Panc1 (cell line): ENCODE data around the gene NCS1. TPM values are rescaled to one million over a fixed set of nuclear protein-coding genes. Genes with fewer than 3 reads are reported as not detected.

ENCODE experiments used
- ATAC-seq: fragments of 200-7000 bp; cut with Tn5 transposase; 2 replicates; pipeline ENCODE4 v1.9.1; 2020; ENCODE audit warnings: mild to moderate bottlenecking, moderate library complexity
- BruUV-seq: library from RNA; stranded (reverse); fragments of 400-500 nt; replicated peaks from 2 replicates; lab custom pipeline; 2021; lab: Mats Ljungman, UMichigan
- CTCF ChIA-PET: fragments of 300-600 bp; sonication (Branson Sonifier 250); formaldehyde crosslinking; loops from one replicate; lab custom pipeline; 2022; ENCODE audit warnings: antibody characterized with exemption; lab: Charles Lee
- POLR2A ChIA-PET: fragments of 300-600 bp; sonication (Branson Sonifier 250); formaldehyde crosslinking; loops from one replicate; lab custom pipeline; 2022; ENCODE audit warnings: antibody characterized with exemption; lab: Charles Lee
- DNase-seq: peaks from one replicate; pipeline ENCODE4 v3.0.0-alpha.2; 2010; ENCODE audit warnings: low read depth, low spot score
- H3K27ac ChIP-seq: 2 replicates; pipeline ENCODE4 v1.5.1; 2011; ENCODE audit warnings: mild to moderate bottlenecking, low read length, inconsistent platforms
- H3K27me3 ChIP-seq: fragments of 200-500 bp; sonication (Bioruptor generic); 2 replicates; pipeline ENCODE4 v1.6.0; 2014; ENCODE audit warnings: low read length, inconsistent platforms; ENCODE audit not compliant: control insufficient read depth, insufficient read depth
- H3K36me3 ChIP-seq: fragments of 200-500 bp; sonication (Bioruptor generic); 2 replicates; pipeline ENCODE4 v1.5.1; 2014; ENCODE audit warnings: inconsistent platforms, mild to moderate bottlenecking, low read length, moderate library complexity; ENCODE audit not compliant: control insufficient read depth, insufficient read depth
- H3K4me1 ChIP-seq: 2 replicates; pipeline ENCODE4 v1.5.1; 2011; ENCODE audit warnings: inconsistent platforms, mild to moderate bottlenecking, low read length, moderate library complexity; ENCODE audit not compliant: control insufficient read depth, insufficient read depth
- H3K4me3 ChIP-seq, 2 experiments: 2 replicates each; pipeline ENCODE4 v1.5.1; 2011 to 2012; ENCODE audit warnings: low read depth in 2 of 2, low read length in 2 of 2, mild to moderate bottlenecking in 2 of 2, inconsistent platforms in 1 of 2, moderate library complexity in 1 of 2
- H3K9me3 ChIP-seq: fragments of 200-500 bp; sonication (Bioruptor generic); 2 replicates; pipeline ENCODE4 v1.5.1; 2014; ENCODE audit warnings: low read depth, mild to moderate bottlenecking, inconsistent platforms, low read length, moderate library complexity; ENCODE audit not compliant: control insufficient read depth, insufficient read depth
- POLR2AphosphoS5 ChIP-seq: IDR thresholded peaks from 2 replicates; pipeline ENCODE4 v1.6.1; 2012; ENCODE audit warnings: mild to moderate bottlenecking, low read depth, low read length, moderate library complexity
- SIN3A ChIP-seq: IDR thresholded peaks from 2 replicates; pipeline ENCODE4 v1.6.1; 2012; ENCODE audit warnings: low read depth, mild to moderate bottlenecking, low read length, moderate library complexity, borderline replicate concordance; ENCODE audit not compliant: insufficient read depth
- TCF7L2 ChIP-seq: IDR thresholded peaks from 2 replicates; pipeline ENCODE4 v1.6.1; 2011; ENCODE audit warnings: mild to moderate bottlenecking, low read depth, low read length, inconsistent platforms
- in situ Hi-C: cut with HindIII; loops from 2 replicates; pipeline ENCODE4 v1.10.0; 2016; ENCODE audit warnings: low sequenced_read_pairs, low pct_unique_long_range_greater_than_20kb
- intact Hi-C: fragments of 100-400 bp; cut with micrococcal nuclease; formaldehyde crosslinking; loops from one replicate; pipeline ENCODE4 v1.10.0; 2022; ENCODE audit not compliant: unreplicated experiment
- total RNA-seq: library from RNA; stranded (reverse); gene quantifications from one replicate; pipeline ENCODE4 v1.2.1, GENCODE V29; 2021; ENCODE audit not compliant: unreplicated experiment
- TF ChIP-seq, protein P1 (sequence below), 2 experiments: IDR thresholded peaks; 2 replicates each; pipeline ENCODE4 v1.6.1; 2011 to 2012; ENCODE audit warnings: low read depth in 2 of 2, control low read depth in 1 of 2, low read length in 1 of 2, mild to moderate bottlenecking in 1 of 2, moderate library complexity in 1 of 2; ENCODE audit not compliant: insufficient read depth in 1 of 2
- TF ChIP-seq, protein P2 (sequence below): fragments of 450-650 bp; IDR thresholded peaks from 2 replicates; pipeline ENCODE4 v1.5.1; 2017; ENCODE audit warnings: mild to moderate bottlenecking

Gene NCS1
- total RNA-seq, 1 experiment from 2014 or later: 31.6 TPM

DNA sequence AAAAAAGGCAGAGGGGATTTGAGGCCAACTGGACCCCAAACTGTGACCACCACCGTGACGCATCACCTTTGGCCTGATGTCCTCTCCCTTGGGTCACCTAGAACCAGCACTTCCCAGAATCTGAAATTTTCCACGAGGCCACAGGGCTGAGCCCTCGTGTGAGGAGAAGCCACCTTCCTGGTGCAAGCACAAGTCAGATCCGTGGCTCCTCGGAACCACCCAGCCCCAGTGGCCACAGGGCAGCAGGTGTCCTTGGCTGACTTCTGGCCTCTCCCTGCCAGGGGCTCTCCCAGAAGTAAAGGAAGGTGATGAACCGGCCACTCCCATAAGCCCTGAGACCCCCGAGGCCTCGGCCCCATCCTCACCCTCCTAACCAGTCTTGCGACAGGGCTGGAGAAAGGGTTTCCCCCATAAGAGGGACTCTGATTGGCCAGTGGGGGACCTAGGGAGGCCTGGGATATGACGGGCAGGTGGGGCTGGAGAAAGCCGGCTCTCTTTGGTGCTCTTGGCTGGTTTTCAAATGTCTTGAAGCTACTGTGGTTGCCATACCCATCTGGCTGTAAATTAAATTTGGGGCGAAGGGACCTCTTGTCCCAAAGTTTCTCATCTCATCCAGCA is 72.5 kb downstream of the NCS1 start:
- no TSS peak for BruUV-seq
- H3K4me1 ChIP-seq: no peaks in the 10 kb centered on the region
- H3K27ac ChIP-seq: no peak overlapping the region
- no peaks in the 10 kb centered on the region; the same call in 1 of the 2 replicates for H3K27me3 ChIP-seq
- no peak overlapping the region for H3K4me3 ChIP-seq
- intact Hi-C loops (loop anchor here (5.0 to 10.0 kb wide), 2 partner anchors 137 to 170 kb away; no protein-coding TSS in a partner anchor), in situ Hi-C loops (no loop called here)
- ATAC-seq: no peak
- DNase-seq: no peak
- CTCF ChIA-PET: no interaction called here
- H3K9me3 ChIP-seq: no peaks in the 10 kb centered on the region
- POLR2A ChIA-PET: no interaction called here
- no peaks in the 10 kb centered on the region for H3K36me3 ChIP-seq
- TF ChIP-seq TCF7L2 (no peak), POLR2AphosphoS5 (no peak), SIN3A (no peak)
- TF ChIP-seq, protein P1, sequence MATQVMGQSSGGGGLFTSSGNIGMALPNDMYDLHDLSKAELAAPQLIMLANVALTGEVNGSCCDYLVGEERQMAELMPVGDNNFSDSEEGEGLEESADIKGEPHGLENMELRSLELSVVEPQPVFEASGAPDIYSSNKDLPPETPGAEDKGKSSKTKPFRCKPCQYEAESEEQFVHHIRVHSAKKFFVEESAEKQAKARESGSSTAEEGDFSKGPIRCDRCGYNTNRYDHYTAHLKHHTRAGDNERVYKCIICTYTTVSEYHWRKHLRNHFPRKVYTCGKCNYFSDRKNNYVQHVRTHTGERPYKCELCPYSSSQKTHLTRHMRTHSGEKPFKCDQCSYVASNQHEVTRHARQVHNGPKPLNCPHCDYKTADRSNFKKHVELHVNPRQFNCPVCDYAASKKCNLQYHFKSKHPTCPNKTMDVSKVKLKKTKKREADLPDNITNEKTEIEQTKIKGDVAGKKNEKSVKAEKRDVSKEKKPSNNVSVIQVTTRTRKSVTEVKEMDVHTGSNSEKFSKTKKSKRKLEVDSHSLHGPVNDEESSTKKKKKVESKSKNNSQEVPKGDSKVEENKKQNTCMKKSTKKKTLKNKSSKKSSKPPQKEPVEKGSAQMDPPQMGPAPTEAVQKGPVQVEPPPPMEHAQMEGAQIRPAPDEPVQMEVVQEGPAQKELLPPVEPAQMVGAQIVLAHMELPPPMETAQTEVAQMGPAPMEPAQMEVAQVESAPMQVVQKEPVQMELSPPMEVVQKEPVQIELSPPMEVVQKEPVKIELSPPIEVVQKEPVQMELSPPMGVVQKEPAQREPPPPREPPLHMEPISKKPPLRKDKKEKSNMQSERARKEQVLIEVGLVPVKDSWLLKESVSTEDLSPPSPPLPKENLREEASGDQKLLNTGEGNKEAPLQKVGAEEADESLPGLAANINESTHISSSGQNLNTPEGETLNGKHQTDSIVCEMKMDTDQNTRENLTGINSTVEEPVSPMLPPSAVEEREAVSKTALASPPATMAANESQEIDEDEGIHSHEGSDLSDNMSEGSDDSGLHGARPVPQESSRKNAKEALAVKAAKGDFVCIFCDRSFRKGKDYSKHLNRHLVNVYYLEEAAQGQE (IDR thresholded peaks at IDR 0.05; ENCODE audit: insufficient read depth in 1 of 2, low read depth in 2 of 2, low read length in 1 of 2): no peak
- TF ChIP-seq, protein P2, sequence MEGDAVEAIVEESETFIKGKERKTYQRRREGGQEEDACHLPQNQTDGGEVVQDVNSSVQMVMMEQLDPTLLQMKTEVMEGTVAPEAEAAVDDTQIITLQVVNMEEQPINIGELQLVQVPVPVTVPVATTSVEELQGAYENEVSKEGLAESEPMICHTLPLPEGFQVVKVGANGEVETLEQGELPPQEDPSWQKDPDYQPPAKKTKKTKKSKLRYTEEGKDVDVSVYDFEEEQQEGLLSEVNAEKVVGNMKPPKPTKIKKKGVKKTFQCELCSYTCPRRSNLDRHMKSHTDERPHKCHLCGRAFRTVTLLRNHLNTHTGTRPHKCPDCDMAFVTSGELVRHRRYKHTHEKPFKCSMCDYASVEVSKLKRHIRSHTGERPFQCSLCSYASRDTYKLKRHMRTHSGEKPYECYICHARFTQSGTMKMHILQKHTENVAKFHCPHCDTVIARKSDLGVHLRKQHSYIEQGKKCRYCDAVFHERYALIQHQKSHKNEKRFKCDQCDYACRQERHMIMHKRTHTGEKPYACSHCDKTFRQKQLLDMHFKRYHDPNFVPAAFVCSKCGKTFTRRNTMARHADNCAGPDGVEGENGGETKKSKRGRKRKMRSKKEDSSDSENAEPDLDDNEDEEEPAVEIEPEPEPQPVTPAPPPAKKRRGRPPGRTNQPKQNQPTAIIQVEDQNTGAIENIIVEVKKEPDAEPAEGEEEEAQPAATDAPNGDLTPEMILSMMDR: no peak

DNA sequence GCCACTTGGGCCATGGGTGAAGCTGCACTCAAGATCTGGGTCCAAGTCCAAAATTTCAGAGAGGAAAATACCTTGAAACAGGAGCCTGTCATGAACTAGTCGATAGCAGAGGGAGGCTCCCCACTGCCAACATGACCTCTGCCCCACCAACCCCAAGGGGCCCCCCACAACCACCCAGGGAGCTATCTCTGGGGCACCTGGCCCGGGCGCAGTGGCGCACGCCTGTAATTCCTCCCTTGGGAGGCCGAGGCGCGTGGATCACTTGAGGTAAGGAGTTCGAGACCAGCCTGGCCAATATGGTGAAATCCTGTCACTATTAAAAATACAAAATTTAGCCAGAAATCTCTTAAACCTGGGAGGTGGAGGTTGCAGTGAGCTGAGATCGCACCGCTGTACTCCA is 73.3 kb downstream of the NCS1 start:
- intact Hi-C loops: loop anchor here (10.0 kb wide), 1 partner anchor 169 kb away; no protein-coding TSS in a partner anchor

More for the DNA sequence above, 73.3 kb downstream of the NCS1 start:
- ChIA-PET POLR2A (interaction anchor here (1.1 kb wide), 1 partner anchor 13 kb away, joined by 4 read pairs; no protein-coding TSS in a partner anchor), CTCF (interaction anchor here (0.6 kb wide), 3 partner anchors 46 to 424 kb away, joined by 3 to 4 read pairs (median 3); no protein-coding TSS in a partner anchor)
- DNase-seq (no peak), ATAC-seq (no peak)
- Histone ChIP-seq H3K27me3 (peaks cover 1% of the 10 kb centered on the region; the same call in 1 of the 2 replicates), H3K9me3 (no peaks in the 10 kb centered on the region), H3K4me1 (no peaks in the 10 kb centered on the region), H3K4me3 (no peak overlapping the region), H3K36me3 (no peaks in the 10 kb centered on the region), H3K27ac (no peak overlapping the region)
- TF ChIP-seq SIN3A: no peak
- TF ChIP-seq TCF7L2: no peak
- TF ChIP-seq, protein P2: no peak
- TF ChIP-seq, protein P1 (IDR thresholded peaks at IDR 0.05; ENCODE audit: insufficient read depth in 1 of 2, low read depth in 2 of 2, low read length in 1 of 2): no peak
- no peak for TF ChIP-seq POLR2AphosphoS5
- in situ Hi-C loops: no loop called here
- no TSS peak for BruUV-seq
